ENCODE data around the gene TIAM2. TPM values are rescaled to one million over a fixed set of nuclear protein-coding genes. Genes with fewer than 3 reads are reported as not detected.

TIAM2 gene
- total and polyA plus RNA-seq, 7 donors, result 3.4 to 20.3 (median 10.0) TPM

GRCh38 chr6:154994836-154995253 is 270 bp upstream of the TIAM2 start:
- peak in 1 of 4 donors; percentile 7 for ATAC-seq
- intact Hi-C loops (cut with DNase I), result no loop called here
- DNase-seq, result no peak
- TF ChIP-seq CTCF (IDR thresholded peaks at IDR 0.05), result no peak
- peak overlapping the region; percentile 80 for H3K4me3 ChIP-seq
- no peaks in the 10 kb centered on the region for H3K9me3 ChIP-seq
- no peaks in the 10 kb centered on the region for H3K27me3 ChIP-seq (ENCODE audit: insufficient read depth in 3 of 3, low read length in 2 of 3)
- H3K36me3 ChIP-seq (ENCODE audit: insufficient read depth in 1 of 2, low read depth in 1 of 2), result no peaks in the 10 kb centered on the region
- no peak overlapping the region for H3K27ac ChIP-seq
- 20 to 21% (median 21%) methylated on average over 26 to 32 of the region's 32 CpGs for WGBS, 3 donors
- peaks cover 10% of the 10 kb centered on the region for H3K4me1 ChIP-seq

GRCh38 chr6:154996016-154996590 is 988 bp downstream of the TIAM2 start:
- WGBS, 3 donors, result 7 to 13% (median 10%) methylated on average over 18 of the region's 18 CpGs
- no peak for TF ChIP-seq CTCF (IDR thresholded peaks at IDR 0.05)
- H3K36me3 ChIP-seq (ENCODE audit: insufficient read depth in 1 of 2, low read depth in 1 of 2), result no peaks in the 10 kb centered on the region
- peak in 1 of 4 donors; percentile 18 for ATAC-seq
- no peaks in the 10 kb centered on the region for H3K9me3 ChIP-seq
- intact Hi-C loops (cut with DNase I), result no loop called here
- no peaks in the 10 kb centered on the region for H3K27me3 ChIP-seq (ENCODE audit: insufficient read depth in 3 of 3, low read length in 2 of 3)
- H3K27ac ChIP-seq, result no peak overlapping the region
- peak overlapping the region; percentile 80 for H3K4me3 ChIP-seq
- H3K4me1 ChIP-seq, result peaks cover 10% of the 10 kb centered on the region
- DNase-seq, result no peak

GRCh38 chr6:154996841-154997311 is 1.8 kb downstream of the TIAM2 start:
- no peaks in the 10 kb centered on the region for H3K9me3 ChIP-seq
- no peak overlapping the region for H3K4me3 ChIP-seq
- H3K4me1 ChIP-seq, result peaks cover 10% of the 10 kb centered on the region
- no peak for TF ChIP-seq CTCF (IDR thresholded peaks at IDR 0.05)
- DNase-seq (no peak), ATAC-seq (no peak)
- intact Hi-C loops (cut with DNase I), result no loop called here
- no peaks in the 10 kb centered on the region for H3K36me3 ChIP-seq (ENCODE audit: insufficient read depth in 1 of 2, low read depth in 1 of 2)
- H3K27ac ChIP-seq, result no peak overlapping the region
- no peaks in the 10 kb centered on the region for H3K27me3 ChIP-seq (ENCODE audit: insufficient read depth in 3 of 3, low read length in 2 of 3)
- 78 to 85% (median 81%) methylated on average over 5 of the region's 5 CpGs for WGBS, 3 donors

- TF ChIP-seq CTCF (IDR thresholded peaks at IDR 0.05), result no peak
- Histone ChIP-seq H3K4me3 (no peak overlapping the region), H3K4me1 (peaks cover 10% of the 10 kb centered on the region), H3K27me3 (ENCODE audit: insufficient read depth in 3 of 3, low read length in 2 of 3) (no peaks in the 10 kb centered on the region), H3K27ac (no peak overlapping the region), H3K9me3 (no peaks in the 10 kb centered on the region), H3K36me3 (ENCODE audit: insufficient read depth in 1 of 2, low read depth in 1 of 2) (no peaks in the 10 kb centered on the region)
- DNase-seq (no peak), ATAC-seq (no peak)
- intact Hi-C loops (cut with DNase I), result no loop called here
- 94 to 98% (median 96%) methylated on average over 2 of the region's 2 CpGs for WGBS, 3 donors
Observed at GRCh38 chr6:154998855-154999254, 3.7 kb downstream of the TIAM2 start.

- Histone ChIP-seq H3K27me3 (ENCODE audit: insufficient read depth in 3 of 3, low read length in 2 of 3) (no peaks in the 10 kb centered on the region), H3K4me3 (no peak overlapping the region), H3K4me1 (peaks cover 5% of the 10 kb centered on the region), H3K36me3 (ENCODE audit: insufficient read depth in 1 of 2, low read depth in 1 of 2) (no peaks in the 10 kb centered on the region), H3K9me3 (no peaks in the 10 kb centered on the region), H3K27ac (no peak overlapping the region)
- intact Hi-C loops (cut with DNase I), result no loop called here
- DNase-seq, result no peak
- no peak for TF ChIP-seq CTCF (IDR thresholded peaks at IDR 0.05)
- no peak for ATAC-seq
- 68 to 69% (median 68%) methylated on average over 5 of the region's 5 CpGs for WGBS, 3 donors
Observed at GRCh38 chr6:155001482-155001881, 6.4 kb downstream of the TIAM2 start.
